Measurements from ENCODE around the gene ELMO1. TPM values are rescaled to one million over a fixed set of nuclear protein-coding genes. Genes with fewer than 3 reads are reported as not detected.

ELMO1 gene
- total RNA-seq, 1 experiment from 2014 or later, result not detected

DNA sequence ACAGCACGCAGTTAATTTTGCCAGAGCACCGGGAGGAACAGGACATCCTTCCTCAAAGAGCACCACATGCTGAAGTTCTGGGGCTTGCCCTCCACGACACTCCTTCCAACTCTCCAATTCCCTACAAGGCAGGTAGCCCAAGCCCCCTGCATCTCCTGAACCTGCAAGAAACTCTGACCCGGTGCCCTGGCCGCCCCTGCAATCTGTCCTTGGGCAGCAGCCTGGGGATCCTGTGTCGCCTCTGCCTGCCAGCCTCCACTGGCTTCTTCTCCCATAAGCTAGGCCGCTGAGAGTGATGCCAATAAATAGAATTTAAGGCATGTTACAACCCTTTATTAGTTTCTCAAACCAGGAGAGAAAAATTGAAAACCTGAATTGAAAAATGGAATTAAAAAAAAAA lies 182.8 kb downstream of the ELMO1 start:
- TF ChIP-seq EZH2 (IDR thresholded peaks at IDR 0.05; ENCODE audit: borderline replicate concordance, low read depth, low read length, poor library complexity, severe bottlenecking), result no peak
- TF ChIP-seq, protein P1, sequence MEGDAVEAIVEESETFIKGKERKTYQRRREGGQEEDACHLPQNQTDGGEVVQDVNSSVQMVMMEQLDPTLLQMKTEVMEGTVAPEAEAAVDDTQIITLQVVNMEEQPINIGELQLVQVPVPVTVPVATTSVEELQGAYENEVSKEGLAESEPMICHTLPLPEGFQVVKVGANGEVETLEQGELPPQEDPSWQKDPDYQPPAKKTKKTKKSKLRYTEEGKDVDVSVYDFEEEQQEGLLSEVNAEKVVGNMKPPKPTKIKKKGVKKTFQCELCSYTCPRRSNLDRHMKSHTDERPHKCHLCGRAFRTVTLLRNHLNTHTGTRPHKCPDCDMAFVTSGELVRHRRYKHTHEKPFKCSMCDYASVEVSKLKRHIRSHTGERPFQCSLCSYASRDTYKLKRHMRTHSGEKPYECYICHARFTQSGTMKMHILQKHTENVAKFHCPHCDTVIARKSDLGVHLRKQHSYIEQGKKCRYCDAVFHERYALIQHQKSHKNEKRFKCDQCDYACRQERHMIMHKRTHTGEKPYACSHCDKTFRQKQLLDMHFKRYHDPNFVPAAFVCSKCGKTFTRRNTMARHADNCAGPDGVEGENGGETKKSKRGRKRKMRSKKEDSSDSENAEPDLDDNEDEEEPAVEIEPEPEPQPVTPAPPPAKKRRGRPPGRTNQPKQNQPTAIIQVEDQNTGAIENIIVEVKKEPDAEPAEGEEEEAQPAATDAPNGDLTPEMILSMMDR (conservative IDR thresholded peaks at IDR 0.05; ENCODE audit: low read depth, low read length), result no peak
- CTCF ChIA-PET, result no interaction called here
- intact Hi-C loops (cut with micrococcal nuclease; ENCODE audit: unreplicated experiment), result no loop called here

DNA sequence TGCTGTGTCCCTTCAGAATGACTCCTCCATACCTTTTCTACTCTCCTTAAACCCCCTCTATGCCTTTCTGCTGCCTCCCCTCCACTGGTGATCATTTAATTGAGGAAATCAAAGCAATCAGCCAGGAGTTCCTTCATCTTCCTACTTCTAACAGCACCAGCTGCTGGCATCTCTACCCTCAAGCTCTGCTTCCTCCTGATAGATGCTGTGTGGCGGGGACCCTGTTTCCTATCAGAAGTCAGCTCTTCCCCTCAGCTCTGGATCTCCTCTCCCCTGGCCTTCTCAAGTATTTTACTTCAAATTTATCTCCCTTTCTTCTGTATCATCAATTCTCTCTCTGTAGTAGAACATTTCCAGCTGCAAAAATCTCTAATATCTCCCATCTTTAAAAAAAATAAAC lies 183.7 kb downstream of the ELMO1 start:
- intact Hi-C loops (cut with micrococcal nuclease; ENCODE audit: unreplicated experiment), result no loop called here
- Histone ChIP-seq H3K36me3 (ENCODE audit: insufficient read depth, low read length, poor library complexity, severe bottlenecking) (no peaks in the 10 kb centered on the region), H3K9me3 (ENCODE audit: low read depth, low read length, poor library complexity, severe bottlenecking) (no peaks in the 10 kb centered on the region), H3K4me3 (ENCODE audit: low read depth, low read length, poor library complexity, severe bottlenecking) (no peak overlapping the region), H3K27me3 (replicated peaks; ENCODE audit: insufficient read depth, low read depth, low read length, poor library complexity) (peaks cover 9% of the 10 kb centered on the region), H3K4me1 (ENCODE audit: insufficient read depth, low read length, poor library complexity, severe bottlenecking) (no peaks in the 10 kb centered on the region), H3K27ac (ENCODE audit: low read depth, low read length, poor library complexity, severe bottlenecking) (no peak overlapping the region)
- no peak for DNase-seq (ENCODE audit: low spot score)
- POLR2A ChIA-PET (ENCODE audit: low non-redundant PET), result no interaction called here
- no peak for TF ChIP-seq EZH2 (IDR thresholded peaks at IDR 0.05; ENCODE audit: borderline replicate concordance, low read depth, low read length, poor library complexity, severe bottlenecking)
- TF ChIP-seq, protein P1 (conservative IDR thresholded peaks at IDR 0.05; ENCODE audit: low read depth, low read length), result no peak
- CTCF ChIA-PET, result no interaction called here
- BruUV-seq (replicated peaks), result no TSS peak

More for the DNA sequence above, 182.8 kb downstream of the ELMO1 start:
- POLR2A ChIA-PET (ENCODE audit: low non-redundant PET), result no interaction called here
- Histone ChIP-seq H3K36me3 (ENCODE audit: insufficient read depth, low read length, poor library complexity, severe bottlenecking) (no peaks in the 10 kb centered on the region), H3K27me3 (replicated peaks; ENCODE audit: insufficient read depth, low read depth, low read length, poor library complexity) (peaks cover 3% of the 10 kb centered on the region), H3K27ac (ENCODE audit: low read depth, low read length, poor library complexity, severe bottlenecking) (no peak overlapping the region), H3K4me1 (ENCODE audit: insufficient read depth, low read length, poor library complexity, severe bottlenecking) (no peaks in the 10 kb centered on the region), H3K4me3 (ENCODE audit: low read depth, low read length, poor library complexity, severe bottlenecking) (no peak overlapping the region), H3K9me3 (ENCODE audit: low read depth, low read length, poor library complexity, severe bottlenecking) (no peaks in the 10 kb centered on the region)
- BruUV-seq (replicated peaks), result no TSS peak
- no peak for DNase-seq (ENCODE audit: low spot score)

DNA sequence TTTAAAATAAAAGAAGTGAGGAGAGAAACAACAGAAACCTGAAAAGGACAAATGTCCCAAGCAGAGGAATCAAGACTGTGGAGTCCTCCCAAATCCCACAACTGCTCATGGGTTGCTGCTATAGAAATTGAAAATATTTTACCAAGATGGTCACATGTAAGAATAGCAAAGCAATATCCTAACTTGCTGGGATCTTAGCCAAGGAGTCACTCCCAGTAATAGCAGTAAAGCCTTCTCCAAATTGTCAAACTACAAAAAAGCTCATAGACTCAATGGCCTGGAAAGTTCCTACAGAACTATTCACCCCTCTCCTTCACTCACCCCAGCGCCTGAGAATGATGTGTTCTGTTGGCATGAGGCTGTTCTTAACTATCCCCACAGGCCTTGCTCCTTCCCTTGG lies 186.5 kb downstream of the ELMO1 start:
- CTCF ChIA-PET, result no interaction called here
- DNase-seq (ENCODE audit: low spot score), result no peak
- H3K4me3 ChIP-seq (ENCODE audit: low read depth, low read length, poor library complexity, severe bottlenecking), result no peak overlapping the region
- BruUV-seq (replicated peaks), result no TSS peak
- H3K36me3 ChIP-seq (ENCODE audit: insufficient read depth, low read length, poor library complexity, severe bottlenecking), result no peaks in the 10 kb centered on the region
- no peaks in the 10 kb centered on the region for H3K9me3 ChIP-seq (ENCODE audit: low read depth, low read length, poor library complexity, severe bottlenecking)
- no peaks in the 10 kb centered on the region for H3K4me1 ChIP-seq (ENCODE audit: insufficient read depth, low read length, poor library complexity, severe bottlenecking)
- H3K27me3 ChIP-seq (replicated peaks; ENCODE audit: insufficient read depth, low read depth, low read length, poor library complexity), result peaks cover 27% of the 10 kb centered on the region
- no peak for TF ChIP-seq EZH2 (IDR thresholded peaks at IDR 0.05; ENCODE audit: borderline replicate concordance, low read depth, low read length, poor library complexity, severe bottlenecking)
- TF ChIP-seq, protein P1 (conservative IDR thresholded peaks at IDR 0.05; ENCODE audit: low read depth, low read length), result no peak
- H3K27ac ChIP-seq (ENCODE audit: low read depth, low read length, poor library complexity, severe bottlenecking), result no peak overlapping the region
- POLR2A ChIA-PET (ENCODE audit: low non-redundant PET), result no interaction called here
- intact Hi-C loops (cut with micrococcal nuclease; ENCODE audit: unreplicated experiment), result no loop called here

Data from A673 (cell line).